ENCODE measurements around the gene TNS3.
A peak's percentile ranks its signal among the peaks of the same experiment; 100 is the strongest.

TNS3 gene

DNA sequence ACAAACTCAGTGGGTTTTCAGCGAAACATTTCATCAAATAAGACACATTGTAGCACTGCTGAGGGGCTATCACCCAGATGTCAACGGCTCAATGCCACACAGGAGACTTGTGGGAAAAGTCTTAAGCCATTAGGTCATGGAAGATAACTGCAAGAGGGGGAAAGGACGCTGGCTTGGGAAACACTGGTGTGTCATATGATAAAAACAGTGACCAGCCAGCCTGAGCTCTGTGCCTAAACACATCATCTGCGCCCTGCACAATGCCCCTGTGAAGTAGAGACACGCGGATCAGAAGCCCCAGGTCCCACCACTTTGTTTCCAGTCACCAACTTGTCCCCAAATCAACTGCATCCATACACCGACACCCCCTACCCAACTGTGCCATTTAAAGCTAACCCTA, 116.7 kb downstream of the TNS3 start:
- no peak for DNase-seq

DNA sequence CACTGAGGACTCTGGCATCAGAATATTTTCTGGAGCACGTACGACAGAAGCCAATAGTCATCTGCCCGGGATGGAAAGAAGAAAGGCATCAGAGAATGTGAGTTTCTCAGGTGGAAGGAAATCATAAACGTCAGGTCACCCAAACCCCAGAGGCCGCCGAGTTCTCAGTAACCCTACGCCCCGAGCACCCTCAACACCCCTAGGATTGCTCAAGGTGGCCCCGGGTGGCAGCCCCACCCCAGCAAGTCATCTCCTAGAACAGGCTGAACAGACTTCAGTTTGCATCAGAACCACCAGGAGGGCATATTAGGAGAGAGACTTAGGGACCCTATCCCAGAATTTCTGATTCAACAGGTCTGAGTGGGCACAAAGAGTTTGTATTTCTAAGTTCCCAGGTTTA, 117.6 kb downstream of the TNS3 start:
- DNase-seq, result no peak

DNA sequence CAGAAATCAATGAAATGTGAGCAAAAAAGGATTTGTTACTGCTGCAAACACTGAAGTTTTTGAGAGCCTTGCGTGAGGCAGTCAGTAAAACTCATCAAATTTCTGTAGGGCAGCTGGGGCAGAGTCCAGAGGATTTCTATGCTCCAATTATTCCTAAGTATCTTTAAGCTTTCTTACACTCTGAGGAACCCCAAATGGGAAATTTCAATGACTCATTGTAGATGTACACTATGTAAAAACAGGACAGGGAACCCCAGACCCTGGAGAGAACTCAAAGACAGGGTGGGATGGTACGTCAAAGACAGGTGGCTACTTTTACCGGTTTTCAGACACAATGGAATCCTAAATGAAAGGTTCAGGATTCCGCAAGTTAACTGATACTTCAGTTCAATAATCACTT, 120.2 kb downstream of the TNS3 start:
- no peak for DNase-seq

DNA sequence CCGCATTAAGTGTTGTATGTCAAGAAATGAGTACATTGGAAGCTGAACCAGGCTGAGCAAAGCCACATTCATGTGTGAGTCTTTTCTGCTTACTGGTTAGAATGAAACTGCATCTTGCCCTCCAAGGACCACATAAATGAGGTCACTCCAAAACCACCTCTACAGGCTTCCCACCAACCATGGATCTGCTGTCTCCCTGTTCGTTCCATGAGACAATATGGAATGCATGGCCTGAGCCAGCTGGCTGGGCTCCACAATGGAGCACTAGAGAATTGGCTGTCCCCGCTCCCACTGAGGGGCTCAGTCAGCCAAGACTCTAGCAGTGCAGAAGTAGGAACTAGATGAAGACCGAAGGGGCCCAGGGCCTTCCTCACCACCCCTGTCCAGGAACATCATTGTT, 120.8 kb downstream of the TNS3 start:
- DNase-seq, result peak; percentile 50

GRCh38 chr7:47460251-47460989, 121.5 kb downstream of the TNS3 start:
- peak; percentile 71 for DNase-seq

- DNase-seq, result no peak
These were observed 123.4 kb downstream of the TNS3 start for GRCh38 chr7:47458486-47458885.

DNA sequence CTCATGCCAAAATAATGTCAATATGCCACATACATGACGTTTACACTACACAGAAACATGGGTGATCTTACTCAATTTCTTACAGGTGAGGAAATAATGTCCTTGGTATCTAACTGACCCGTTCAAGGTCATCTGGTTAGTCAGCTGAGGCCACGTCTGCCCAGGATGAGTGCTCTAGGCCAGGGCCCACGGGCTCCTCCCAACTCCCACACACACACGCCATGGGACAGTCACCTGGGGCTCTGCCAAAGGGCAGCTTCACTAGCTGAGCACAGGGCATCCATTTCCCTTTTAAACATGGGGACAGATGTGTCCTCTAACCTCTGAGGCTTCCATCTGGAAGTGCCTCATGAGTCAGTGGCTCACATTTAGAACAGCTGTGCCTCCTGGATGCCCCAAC, 123.9 kb downstream of the TNS3 start:
- no peak for DNase-seq

DNA sequence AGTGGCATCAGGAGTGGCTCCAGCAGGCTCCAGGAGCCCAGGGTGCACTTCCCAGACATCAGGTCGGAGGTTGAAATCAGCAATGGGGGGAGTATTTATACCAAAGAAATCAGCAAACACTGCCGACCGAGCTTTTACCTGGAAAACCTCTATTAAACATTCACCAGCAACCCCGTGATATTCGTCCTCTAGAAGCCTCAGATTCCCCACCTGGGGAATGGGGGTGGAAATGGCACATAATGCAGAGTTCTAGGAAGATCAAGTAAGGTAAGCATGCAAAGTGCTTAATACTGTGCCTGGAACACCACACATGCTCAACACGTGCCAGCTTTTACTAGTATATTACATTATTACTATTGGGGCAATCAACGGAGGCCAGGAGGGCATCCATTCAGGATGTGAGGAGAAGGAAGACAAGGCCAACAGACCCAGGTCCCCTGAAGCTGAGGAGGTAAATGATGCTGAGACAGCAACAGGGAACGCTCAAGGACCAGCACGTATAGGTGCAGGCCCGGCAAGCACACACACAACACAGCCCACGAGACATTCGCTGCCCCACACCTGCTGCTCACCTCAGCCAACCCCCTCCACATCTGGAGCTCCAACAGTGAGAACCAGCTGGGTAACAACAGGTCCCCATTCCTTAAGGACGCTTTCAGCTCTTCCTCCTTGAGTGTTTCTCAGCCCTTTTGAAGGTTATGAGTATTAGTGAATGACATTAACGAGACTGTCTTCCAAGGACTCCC, 125.5 kb downstream of the TNS3 start:
- no peak for DNase-seq

GRCh38 chr7:47455872-47456185, 126.1 kb downstream of the TNS3 start:
- DNase-seq, result no peak

DNA sequence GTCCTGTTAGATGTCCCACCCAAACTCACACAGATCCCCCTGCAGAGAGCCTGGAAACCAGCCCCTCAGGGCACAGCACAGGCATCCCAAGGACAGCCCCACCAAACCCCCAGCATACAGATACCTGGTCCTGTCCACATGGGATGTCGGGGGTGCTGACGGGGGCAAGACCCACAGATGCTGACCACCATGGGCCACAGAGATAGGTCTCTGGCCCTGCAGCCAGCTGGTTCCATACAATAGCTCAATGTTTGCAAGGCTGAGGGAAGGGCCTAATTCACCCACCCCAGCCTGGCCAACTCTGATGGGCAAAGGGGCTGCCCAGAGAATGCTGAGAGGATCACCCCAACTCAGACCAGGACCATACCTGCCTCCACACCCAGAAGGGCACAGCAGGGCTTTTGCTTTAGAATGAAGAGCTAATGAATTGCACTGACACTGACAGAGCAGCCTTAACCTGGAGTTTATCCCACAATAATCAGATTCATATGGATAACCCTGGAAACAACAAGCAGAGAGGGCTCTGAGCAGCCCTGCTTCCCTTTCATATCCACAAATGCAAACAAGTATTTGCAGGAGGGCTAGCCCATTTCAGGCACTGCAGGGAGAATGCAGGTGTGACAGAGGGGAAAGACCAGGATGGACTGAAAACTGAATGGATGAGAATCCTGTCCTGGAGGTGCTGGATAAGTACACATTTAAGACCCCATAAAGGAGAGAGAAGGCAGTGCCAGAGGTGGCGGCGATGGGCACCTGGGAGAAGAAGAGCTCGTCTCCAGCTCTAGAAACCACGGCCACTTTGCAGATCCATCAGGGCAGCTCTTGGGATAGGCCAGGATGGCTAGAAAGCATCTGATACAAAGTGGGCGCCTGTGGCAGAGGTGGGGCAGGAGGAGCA, 126.7 kb downstream of the TNS3 start:
- DNase-seq, result no peak

GRCh38 chr7:47454069-47454973, 127.6 kb downstream of the TNS3 start:
- peak; percentile 21 for DNase-seq

DNA sequence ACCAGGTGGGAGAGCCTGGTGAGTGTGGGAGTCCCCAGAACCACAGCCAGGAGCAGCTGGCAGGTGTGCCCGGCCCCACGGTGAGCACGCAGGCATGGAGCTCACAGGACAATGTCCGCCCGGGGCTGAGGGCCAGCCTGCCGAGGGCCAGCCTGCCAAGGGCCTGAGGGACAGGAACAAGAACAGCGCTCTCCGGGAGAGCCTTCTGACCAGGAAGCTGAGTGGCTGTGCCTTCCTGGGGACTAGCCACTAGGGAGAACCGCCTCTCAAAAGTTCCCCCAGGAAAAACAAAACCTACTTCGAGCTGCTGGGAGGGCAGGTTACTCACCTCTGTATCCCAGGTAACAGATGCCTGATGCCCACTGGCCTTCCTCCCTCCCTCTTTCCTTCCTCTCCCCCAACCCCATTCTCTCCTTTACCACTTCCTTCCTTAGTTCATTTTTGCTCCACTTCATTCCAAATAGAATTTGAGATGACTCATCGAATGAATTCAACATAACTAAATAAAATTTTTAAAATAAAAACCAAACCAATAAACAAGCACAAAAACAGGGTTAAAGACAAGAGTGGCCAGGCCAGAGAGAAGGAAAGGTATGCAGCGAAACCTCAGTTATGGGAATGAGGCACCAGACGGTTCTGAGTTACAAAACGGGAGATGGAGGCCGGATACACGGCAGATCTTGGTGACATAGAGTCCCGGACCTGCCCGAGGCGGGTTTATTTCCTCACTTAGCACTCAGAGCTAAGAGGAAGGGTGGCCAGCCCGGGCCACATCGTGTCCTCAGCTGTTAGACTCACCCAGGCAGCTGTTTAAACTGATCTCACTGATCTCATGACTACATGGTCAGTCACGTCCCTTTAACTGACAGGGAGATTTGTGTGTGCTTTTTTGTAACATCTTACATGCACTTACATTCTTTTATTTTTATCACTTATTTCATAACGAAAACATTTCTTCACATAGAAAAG, 128.5 kb downstream of the TNS3 start:
- peak; percentile 66 for DNase-seq

- no peak for DNase-seq
These were observed 129.2 kb downstream of the TNS3 start for GRCh38 chr7:47452715-47453092.

DNA sequence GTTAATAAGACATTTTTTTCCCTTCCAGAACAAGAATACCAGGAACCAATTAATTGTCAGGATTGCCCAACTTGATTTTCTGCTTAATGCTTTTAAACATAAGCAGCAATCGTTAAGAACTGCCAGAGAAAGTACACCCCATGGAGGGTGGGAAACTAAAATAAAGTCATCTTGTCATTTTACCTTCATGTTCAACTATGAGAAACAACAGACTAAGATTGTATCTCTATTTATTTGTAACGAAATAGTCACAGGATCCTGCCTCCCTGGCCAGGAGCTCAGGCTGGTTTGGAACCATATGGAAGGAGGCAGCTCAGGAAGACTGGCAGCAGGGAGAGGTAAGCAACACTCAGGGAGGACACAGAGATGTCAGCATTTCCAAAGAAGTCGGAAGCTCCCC, 129.6 kb downstream of the TNS3 start:
- DNase-seq, result no peak

DNA sequence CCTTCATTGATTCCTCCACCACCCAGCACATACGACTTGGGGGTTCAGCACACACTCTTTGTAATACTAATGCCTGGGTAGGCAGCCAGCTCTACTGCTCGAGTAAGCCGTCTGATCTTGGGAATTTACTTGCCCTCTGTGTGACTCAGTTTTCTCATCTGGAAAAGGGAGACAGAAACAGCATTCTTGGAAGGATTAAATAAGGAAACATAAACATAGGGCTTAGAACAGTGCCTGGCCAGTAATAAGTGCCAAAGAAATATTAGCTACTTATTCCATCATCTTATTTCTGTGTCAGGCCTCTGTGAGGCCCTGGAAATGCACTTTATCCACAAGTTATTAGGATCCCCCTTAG, 130.1 kb downstream of the TNS3 start:
- DNase-seq, result no peak

- DNase-seq, result no peak
These were observed 131.9 kb downstream of the TNS3 start for GRCh38 chr7:47449810-47450590.

DNA sequence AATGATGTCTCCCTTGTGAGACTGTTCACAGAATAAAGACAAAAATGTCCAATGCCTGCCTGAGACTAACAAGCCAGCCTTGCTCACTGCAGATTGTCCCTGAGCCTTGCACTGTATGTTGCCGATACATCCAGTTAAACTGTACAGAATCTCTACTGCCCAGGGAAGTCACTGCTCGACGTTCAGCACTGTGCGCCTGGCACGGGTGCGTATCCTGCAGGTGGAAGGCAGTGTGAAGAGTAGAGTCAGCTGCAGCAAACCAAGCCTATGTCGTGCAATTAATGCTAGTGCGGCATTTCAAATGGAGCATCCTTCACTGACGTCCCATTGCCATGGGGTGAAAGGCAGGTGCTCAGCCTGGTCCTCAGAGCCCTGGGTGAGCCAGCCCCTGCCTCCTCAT, 132.9 kb downstream of the TNS3 start:
- no peak for DNase-seq

GRCh38 chr7:47447621-47448349, 134.1 kb downstream of the TNS3 start:
- no peak for DNase-seq

DNA sequence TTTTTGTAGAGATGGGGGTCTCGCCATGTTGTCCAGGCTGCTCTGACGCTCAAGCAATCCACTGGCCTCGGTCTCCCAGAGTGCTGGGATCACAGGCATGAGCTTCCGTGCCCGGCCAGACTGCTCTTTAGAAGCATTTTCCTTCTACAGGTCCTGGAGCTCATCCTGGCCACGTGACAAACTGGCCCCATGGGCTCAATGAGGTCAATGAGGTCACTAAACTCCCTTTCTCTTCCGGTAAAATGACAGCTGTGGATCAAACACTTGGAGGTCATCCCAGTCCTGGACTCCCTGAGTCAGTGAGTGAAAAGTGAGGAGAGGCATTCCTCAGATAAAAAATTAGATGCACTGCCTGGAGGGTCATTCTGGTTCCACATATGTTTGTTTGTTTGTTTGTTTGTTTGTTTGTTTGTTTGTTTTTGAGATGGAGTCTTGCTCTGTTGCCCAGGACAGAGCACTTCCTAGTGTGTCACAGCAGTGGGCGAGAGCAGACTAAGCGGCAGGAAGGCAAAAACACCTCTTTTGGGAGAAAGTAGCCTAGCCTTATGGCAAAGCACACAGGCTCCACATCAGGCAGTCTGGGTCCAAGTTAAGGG, 134.9 kb downstream of the TNS3 start:
- no peak for DNase-seq

Data from NCI-H1092 treated with DMSO at 0.1 percent for 48 hours (cell line).